Endothelial cell of umbilical vein (primary cell): ENCODE results near the gene PROCR. TPM values are rescaled to one million over a fixed set of nuclear protein-coding genes. Genes with fewer than 3 reads are reported as not detected.

Source experiments
- BruUV-seq: library from RNA; stranded (reverse); fragments of 400-500 nt; replicated peaks from 2 replicates; lab custom pipeline; 2021; lab: Mats Ljungman, UMichigan
- CTCF ChIA-PET: fragments of 300-600, 350-600 bp; sonication (Branson Sonifier 250); formaldehyde crosslinking; loops from one replicate; lab custom pipeline; 2021; ENCODE audit warnings: antibody characterized with exemption, inconsistent platforms; lab: Charles Lee
- POLR2A ChIA-PET: fragments of 300-600, 350-600 bp; sonication (Branson Sonifier 250); formaldehyde crosslinking; loops from one replicate; lab custom pipeline; 2021; ENCODE audit warnings: antibody characterized with exemption, inconsistent platforms; lab: Charles Lee
- DNase-seq: peaks from one replicate; pipeline ENCODE4 v3.0.0-alpha.2; 2011; ENCODE audit warnings: low read depth, low spot score
- FAIRE-seq: peaks from 2 replicates; lab custom pipeline; 2011; peaks lifted over from hg19 to GRCh38; lab: Jason Lieb, UNC
- H2AFZ ChIP-seq: 2 replicates; pipeline ENCODE4 v1.6.0; 2012; ENCODE audit warnings: low read depth, low read length, control low read depth, inconsistent platforms
- H3K27ac ChIP-seq: 2 replicates; pipeline ENCODE4 v1.5.1; 2011; ENCODE audit warnings: low read depth, mild to moderate bottlenecking, control low read depth, low read length, moderate library complexity; ENCODE audit not compliant: insufficient read depth
- H3K27me3 ChIP-seq, 2 experiments: 2 replicates each; pipeline versions ENCODE4 v1.6.0 to v1.6.1; 2011; ENCODE audit warnings: low read length in 2 of 2, mixed read lengths in 1 of 2; ENCODE audit not compliant: control insufficient read depth in 2 of 2, insufficient read depth in 2 of 2
- H3K36me3 ChIP-seq, 2 experiments: 2 replicates in 1 of 2; 3 replicates in 1 of 2; pipeline ENCODE4 v1.5.1; 2011; ENCODE audit warnings: low read length in 2 of 2, mild to moderate bottlenecking in 1 of 2, moderate library complexity in 1 of 2; ENCODE audit not compliant: control insufficient read depth in 2 of 2, insufficient read depth in 2 of 2; ENCODE audit errors: extremely low read depth in 1 of 2
- H3K4me1 ChIP-seq: 3 replicates; pipeline ENCODE4 v1.5.1; 2011; ENCODE audit warnings: mild to moderate bottlenecking, low read length; ENCODE audit not compliant: control insufficient read depth, insufficient read depth; ENCODE audit errors: extremely low read depth
- H3K4me2 ChIP-seq: 2 replicates; pipeline ENCODE4 v1.6.1; 2011; ENCODE audit warnings: low read length, control low read depth, mixed read lengths; ENCODE audit not compliant: insufficient read depth
- H3K4me3 ChIP-seq, 3 experiments: fragments of 200-600 bp in 1 of 3; sonication (generic), shearing (Covaris generic) in 1 of 3; replicated peaks in 1 of 3; 2 replicates each; pipeline ENCODE4 v1.5.1; 2011 to 2016; ENCODE audit warnings: control low read depth in 3 of 3, low read length in 3 of 3, mild to moderate bottlenecking in 2 of 3, inconsistent platforms in 1 of 3, low read depth in 1 of 3, moderate library complexity in 1 of 3; ENCODE audit not compliant: insufficient read depth in 1 of 3
- H3K79me2 ChIP-seq: 2 replicates; pipeline ENCODE4 v1.6.0; 2012; ENCODE audit warnings: low read length, inconsistent platforms; ENCODE audit not compliant: control insufficient read depth, insufficient read depth
- H3K9ac ChIP-seq: replicated peaks from 2 replicates; pipeline ENCODE3; 2011; ENCODE audit warnings: low read length, control low read depth; ENCODE audit not compliant: insufficient read depth; ENCODE audit errors: extremely low read depth
- H3K9me1 ChIP-seq: replicated peaks from 3 replicates; pipeline ENCODE4 v1.6.0; 2011; ENCODE audit warnings: mild to moderate bottlenecking, low read length; ENCODE audit not compliant: control insufficient read depth, insufficient read depth; ENCODE audit errors: extremely low read depth
- H3K9me3 ChIP-seq: replicated peaks from 2 replicates; pipeline ENCODE4 v1.5.1; 2012; ENCODE audit warnings: low read length, inconsistent platforms; ENCODE audit not compliant: control insufficient read depth, insufficient read depth
- H4K20me1 ChIP-seq: replicated peaks from 2 replicates; pipeline ENCODE3; 2011; ENCODE audit warnings: mild to moderate bottlenecking, low read length; ENCODE audit not compliant: control insufficient read depth, insufficient read depth; ENCODE audit errors: extremely low read depth
- CTCF ChIP-seq, 2 donors: IDR thresholded peaks; 1 replicate in 1 of 2; 2 replicates in 1 of 2; pipeline ENCODE4 v1.5.1; 2011; ENCODE audit warnings: low read length in 2 of 2, mild to moderate bottlenecking in 2 of 2, moderate library complexity in 2 of 2, control low read depth in 1 of 2, inconsistent platforms in 1 of 2, low read depth in 1 of 2; ENCODE audit not compliant: insufficient read depth in 1 of 2; ENCODE audit errors: extremely low read depth in 1 of 2
- EZH2 ChIP-seq: IDR thresholded peaks from 2 replicates; pipeline ENCODE4 v1.6.1; 2012; ENCODE audit warnings: borderline replicate concordance, low read depth, mild to moderate bottlenecking, moderate library complexity, low read length, inconsistent platforms; ENCODE audit not compliant: severe bottlenecking
- MAX ChIP-seq: IDR thresholded peaks from 2 replicates; pipeline ENCODE4 v1.6.1; 2011; ENCODE audit not compliant: insufficient read depth, insufficient read length
- MYC ChIP-seq: IDR thresholded peaks from one replicate; pipeline ENCODE4 v1.6.1; 2011; ENCODE audit warnings: mild to moderate bottlenecking, low read depth, low read length
- dilution Hi-C: fragments of 300-500 bp; cut with MboI; formaldehyde crosslinking; loops from one replicate; pipeline ENCODE4 v1.15.0; 2019; ENCODE audit warnings: low sequenced_read_pairs; ENCODE audit not compliant: extremely low pct_ligation_motif_present
- intact Hi-C: fragments of 100-400 bp; cut with micrococcal nuclease; formaldehyde crosslinking; loops from one replicate; pipeline ENCODE4 v1.10.0; 2022
- polyA plus RNA-seq, 4 experiments: library from polyadenylated mRNA; depleted of rRNA in 3 of 4; stranded (reverse) in 3 of 4; unstranded in 1 of 4; fragments of >200 nt; gene quantifications; 2 replicates each; pipeline versions ENCODE4 v1.2.1 to v1.2.3, GENCODE V29; 2011 to 2012; ENCODE audit warnings: missing spikeins in 1 of 4
- total RNA-seq: library from RNA; stranded (reverse); gene quantifications from 2 replicates; pipeline ENCODE4 v1.2.3, GENCODE V29; 2021

The PROCR gene
- total and polyA plus RNA-seq, 2 donors (not counting 3 experiments of a cell fraction or from before 2014, with no cell fraction given): 251 to 376 TPM

DNA sequence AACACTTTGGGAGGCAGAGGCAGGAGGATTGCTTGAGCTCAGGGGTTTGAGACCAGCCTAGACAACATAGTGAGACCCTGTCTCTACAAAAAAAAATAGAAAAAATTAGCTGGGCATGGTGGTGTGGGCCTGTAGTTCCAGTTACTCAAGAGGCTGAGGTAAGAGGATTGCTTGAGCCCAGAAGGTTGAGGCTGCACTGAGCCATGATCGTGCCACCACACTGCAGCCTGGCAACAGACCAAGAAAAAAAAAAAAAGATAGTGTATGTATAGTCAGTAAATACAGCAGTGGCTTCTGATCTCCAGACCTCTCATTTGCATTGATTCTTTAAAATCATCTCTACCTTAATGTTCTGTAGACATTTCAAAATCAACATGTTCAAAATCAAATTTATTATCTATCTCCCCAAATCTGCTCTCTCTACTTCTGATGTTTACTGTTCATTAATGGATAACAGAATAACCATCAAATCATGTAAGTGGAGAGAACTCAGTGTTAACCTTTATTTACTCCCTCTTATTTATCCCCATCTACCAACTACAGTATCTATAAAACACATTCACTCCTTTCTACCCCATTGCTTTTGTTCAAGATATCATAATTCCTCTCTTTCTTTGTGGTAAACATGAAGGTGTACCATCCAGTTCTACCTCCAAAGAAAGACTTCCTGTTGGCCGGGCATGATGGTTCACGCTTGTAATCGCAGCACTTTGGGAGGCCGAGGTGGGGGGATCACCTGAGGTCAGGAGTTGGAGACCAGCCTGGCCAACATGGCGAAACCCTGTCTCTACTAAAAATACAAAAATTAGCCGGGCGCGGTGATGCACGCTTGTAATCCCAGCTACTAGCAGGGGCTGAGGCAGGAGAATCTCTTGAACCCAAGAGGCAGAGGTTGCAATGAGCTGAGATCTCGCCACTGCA lies 7.7 kb downstream of the PROCR start:
- no peak for DNase-seq
- H3K36me3 ChIP-seq: peaks cover 20 to 21% of the 10 kb centered on the region in 2 experiments
- intact Hi-C loops: no loop called here
- no peak overlapping the region for H3K9ac ChIP-seq
- no TSS peak for BruUV-seq
- peaks cover 3% of the 10 kb centered on the region for H3K4me1 ChIP-seq
- no peak overlapping the region for H3K27ac ChIP-seq
- no peak overlapping the region for H3K4me2 ChIP-seq
- no peak for FAIRE-seq
- H3K9me1 ChIP-seq: no peaks in the 10 kb centered on the region
- H3K27me3 ChIP-seq: no peaks in the 10 kb centered on the region
- TF ChIP-seq MYC (no peak), MAX (no peak), EZH2 (no peak), CTCF (IDR thresholded peaks at IDR 0.05; ENCODE audit: extremely low read depth in 1 of 2, insufficient read depth in 1 of 2, low read depth in 1 of 2, low read length in 2 of 2) (no peak)
- no peaks in the 10 kb centered on the region for H3K9me3 ChIP-seq
- H4K20me1 ChIP-seq: no peaks in the 10 kb centered on the region
- CTCF ChIA-PET: interaction anchor here (1.1 to 2.4 kb wide), 3 partner anchors 28 to 34 kb away, joined by 4 to 11 read pairs (median 6); no protein-coding TSS in a partner anchor
- no peak overlapping the region for H2AFZ ChIP-seq
- peaks cover 12% of the 10 kb centered on the region for H3K79me2 ChIP-seq
- no peak overlapping the region for H3K4me3 ChIP-seq
- dilution Hi-C loops: no loop called here
- POLR2A ChIA-PET: interaction anchor here (0.7 kb wide), 1 partner anchor 37 kb away, joined by 7 read pairs; no protein-coding TSS in a partner anchor
